AML-193 (cell line): ENCODE data around the gene OR1B1.
"Not testable (repeated sequence)": the region's sequence is repeated elsewhere in the genome, so short reads cannot be mapped to it uniquely, and the experiment has no call there.

ENCODE experiments used
- DNase-seq, 2 experiments: peaks; one replicate each; lab custom pipeline; 2025; lab: John Stamatoyannopoulos, UW

The OR1B1 gene

DNA sequence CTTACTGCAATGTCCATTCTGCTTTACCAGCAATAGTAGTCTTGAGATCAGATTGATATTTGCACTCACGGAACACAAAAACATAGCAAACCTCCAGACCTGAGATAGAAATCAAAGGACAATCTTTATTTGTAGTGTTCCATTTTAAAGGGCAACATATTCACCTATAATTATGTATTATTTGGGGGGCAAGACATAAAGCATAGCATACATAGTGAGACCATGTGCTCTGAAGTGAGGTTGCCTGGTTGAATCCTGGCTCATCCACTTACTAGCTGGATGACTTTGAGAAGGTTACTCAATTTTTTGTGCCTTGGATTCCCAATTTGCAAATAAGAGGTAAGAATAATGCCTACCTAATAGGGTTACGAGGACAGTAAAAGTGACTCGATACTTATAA, at the start of gene OR1B1:
Gene OR1B1, minus strand, starts transcription at position 101 of the 400 bp plus-strand sequence.
- DNase-seq = no peak

DNA sequence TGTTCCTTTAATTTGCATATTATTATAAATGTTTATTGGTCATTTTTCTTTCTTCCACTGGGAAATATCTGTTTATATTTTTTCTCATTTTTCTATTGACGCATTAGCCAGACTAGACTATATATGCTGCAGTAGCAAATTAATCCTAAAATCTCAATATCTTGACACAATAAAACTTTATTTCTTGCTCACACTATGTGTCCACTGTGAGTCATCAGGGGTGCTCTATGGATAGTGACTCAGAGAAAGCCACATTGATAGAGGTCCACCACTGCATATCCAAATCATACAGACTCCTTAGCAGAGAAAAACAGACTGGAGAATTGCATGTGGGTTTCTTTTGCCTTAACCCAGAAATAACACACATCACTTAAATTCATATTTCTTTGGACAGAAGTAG, 38.3 kb upstream of the OR1B1 start:
- no peak for DNase-seq

DNA sequence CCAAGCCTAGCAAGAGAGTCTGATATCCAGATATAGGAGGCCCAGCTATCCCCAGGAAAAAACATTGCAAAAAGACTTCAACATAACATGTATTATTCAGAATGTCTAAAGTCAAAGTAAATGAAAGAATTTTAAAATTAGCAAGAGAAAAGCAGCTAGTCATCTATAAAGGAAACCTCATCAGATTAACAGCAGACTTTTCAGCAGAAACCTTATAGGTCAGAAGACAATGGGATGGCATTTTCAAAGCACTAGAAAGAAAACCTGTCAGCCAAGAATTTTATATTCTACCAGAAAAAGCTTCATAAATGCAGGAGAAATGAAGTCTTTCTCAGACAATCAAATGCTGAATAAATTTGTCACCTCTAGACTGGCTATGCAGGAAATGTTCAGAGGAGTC, 27.4 kb upstream of the OR1B1 start:
- no peak for DNase-seq

DNA sequence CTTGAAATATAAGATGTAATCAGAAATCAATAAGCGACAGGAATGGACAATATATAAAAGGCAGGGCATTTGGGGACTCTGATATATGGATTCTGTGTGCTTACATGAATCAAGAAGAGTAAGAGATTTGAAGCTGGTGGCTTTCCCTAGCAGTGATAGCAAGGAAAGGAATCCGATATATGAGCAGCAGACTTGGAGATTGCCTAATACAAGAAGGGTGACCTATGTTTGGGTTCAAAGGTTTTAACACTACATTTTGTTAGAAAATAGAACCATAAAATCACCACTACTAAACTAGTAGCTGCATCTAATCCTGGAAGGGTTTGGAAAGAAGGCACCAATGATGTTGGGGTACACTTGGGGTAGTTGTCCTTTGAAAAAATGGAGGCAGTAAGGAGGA, 15.1 kb upstream of the OR1B1 start:
- DNase-seq = no peak

DNA sequence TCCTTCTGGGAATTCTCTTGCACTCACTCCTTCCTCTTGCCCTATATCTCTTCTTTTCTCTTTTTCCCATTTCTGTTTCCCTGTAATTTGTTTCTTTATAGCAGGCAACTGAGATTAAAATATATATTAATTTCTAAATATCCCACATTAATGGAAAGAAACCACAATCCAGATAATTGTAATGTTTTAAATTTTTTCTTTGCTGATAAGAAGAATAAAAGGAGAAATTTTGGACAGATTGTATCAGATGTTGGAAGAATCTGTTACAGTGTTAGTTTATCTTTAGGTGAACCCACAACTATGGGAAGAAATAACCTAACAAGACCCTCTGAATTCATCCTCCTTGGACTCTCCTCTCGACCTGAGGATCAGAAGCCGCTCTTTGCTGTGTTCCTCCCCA, 4.0 kb upstream of the OR1B1 start, which contains the start of gene OR1L1:
Gene OR1L1, plus strand, starts transcription at position 301 of the 400 bp plus-strand sequence. Its CDS starts 0 bp downstream, at position 301.
- DNase-seq = no peak

DNA sequence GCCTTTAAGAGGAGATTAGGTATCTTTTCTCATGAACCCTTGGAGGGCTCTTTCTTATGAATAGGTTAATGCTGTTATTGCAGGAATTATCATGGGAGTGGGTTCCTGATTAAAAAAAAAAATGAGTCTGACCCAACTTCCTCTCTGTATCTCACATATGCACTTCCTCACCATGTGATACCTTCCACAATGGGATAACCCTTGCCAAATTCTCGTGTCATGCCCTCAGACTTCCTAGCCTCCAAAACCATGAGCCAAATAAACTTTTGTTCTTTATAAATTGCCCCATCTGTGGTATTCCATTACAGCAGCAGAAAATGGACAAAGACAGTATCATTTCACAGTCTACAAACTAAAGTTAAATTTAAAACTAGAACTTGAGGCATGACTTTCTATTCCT, 1.0 kb downstream of the OR1B1 start:
- no peak for DNase-seq

DNA sequence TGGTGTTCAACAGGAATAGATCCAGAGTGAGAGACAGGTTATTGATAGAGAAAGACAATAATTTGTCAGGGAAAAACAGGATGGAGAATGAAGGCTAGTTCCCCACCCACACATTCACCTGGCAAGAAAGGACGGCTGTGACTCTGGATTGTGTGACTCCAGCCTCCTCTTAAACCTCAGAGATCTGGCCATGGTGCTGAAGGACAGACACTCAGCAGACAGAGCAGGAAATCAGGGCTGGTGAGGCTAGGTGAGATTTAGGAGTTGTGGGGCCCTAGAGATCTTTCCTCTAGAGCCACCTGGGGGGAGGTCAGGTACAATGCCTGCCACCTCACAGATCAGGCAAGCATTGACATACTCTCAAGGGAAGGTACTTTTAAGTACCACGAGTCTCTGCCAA, 15.2 kb downstream of the OR1B1 start:
- no peak for DNase-seq

DNA sequence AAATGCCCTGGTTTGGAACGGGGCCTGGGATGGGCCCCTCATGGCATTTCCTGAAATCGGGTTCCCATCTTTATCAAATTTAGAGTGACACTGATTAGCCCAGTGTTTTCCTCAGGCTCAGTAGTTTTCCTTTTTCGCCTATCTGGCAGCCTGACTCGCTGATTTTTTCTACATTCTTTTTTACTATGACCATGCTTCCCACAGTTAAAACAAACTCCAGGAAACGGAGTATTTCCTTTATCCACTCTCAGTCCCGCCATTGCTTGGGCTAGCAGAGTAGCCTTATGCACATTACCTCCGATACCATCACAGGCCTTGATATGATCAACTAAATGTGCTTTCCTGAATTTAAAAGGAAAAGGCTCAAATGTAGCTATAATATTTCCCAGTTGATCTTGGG, 37.4 kb downstream of the OR1B1 start:
- no peak for DNase-seq

DNA sequence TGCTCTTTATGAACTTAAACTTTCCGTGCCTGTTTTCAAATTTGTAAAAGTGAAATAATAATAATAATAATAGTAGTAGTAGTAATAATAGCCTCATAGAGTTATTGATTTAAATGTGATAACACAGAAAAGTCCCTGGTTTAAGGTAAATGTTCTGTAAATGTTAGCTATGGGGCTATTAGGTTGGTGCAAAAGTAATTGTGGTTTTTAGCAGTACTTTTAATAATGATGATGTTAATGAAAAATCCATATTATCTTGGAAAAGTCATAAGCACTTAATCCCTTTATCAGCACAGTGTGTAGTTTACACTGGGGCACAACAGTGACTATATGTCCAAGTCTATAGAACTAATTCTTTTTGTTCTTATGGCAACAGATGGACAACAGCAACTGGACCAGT, 43.1 kb downstream of the OR1B1 start, which contains the start of gene OR1Q1:
Gene OR1Q1, plus strand, starts transcription at position 377 of the 400 bp plus-strand sequence. Its CDS starts 0 bp downstream, at position 377.
- DNase-seq = no peak

DNA sequence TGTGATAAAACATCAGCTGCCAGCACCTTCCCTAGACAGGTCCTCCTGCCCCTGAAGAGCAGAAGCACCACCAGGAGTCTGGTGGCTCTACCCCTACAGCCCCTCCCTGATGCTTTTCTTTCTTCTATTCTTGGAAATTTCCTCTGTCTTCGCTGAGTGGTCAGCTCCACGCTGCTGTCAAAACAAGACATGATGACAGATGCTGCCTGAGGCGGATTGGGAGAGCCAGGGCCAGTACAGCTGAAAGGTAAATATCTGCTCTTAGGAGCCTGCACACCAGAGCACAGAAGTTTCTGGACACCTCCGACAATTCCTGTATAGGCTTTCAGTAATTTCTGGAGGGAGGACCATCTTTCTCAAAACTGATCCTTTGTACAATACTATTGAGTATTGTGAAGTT, 47.6 kb downstream of the OR1B1 start:
- no peak for DNase-seq

DNA sequence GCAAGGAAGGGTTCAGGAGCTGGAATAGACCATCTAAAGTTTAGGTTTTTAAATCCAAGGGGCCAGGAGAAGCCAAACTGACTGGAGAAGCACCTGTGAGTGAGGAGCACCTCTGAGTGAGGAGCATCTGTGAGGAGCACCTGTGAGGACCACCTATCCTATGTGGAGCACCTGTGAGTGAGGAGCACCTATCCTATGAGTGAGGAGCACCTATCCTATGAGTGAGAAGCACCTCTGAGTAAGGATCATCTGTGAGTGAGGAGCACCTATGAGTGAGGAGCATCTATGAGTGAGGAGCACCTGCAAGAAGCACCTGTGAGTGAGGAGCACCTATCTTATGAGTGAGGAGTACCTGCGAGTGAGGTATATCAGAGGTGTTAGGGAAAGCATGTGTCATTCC, 50.8 kb downstream of the OR1B1 start:
- DNase-seq = no peak

DNA sequence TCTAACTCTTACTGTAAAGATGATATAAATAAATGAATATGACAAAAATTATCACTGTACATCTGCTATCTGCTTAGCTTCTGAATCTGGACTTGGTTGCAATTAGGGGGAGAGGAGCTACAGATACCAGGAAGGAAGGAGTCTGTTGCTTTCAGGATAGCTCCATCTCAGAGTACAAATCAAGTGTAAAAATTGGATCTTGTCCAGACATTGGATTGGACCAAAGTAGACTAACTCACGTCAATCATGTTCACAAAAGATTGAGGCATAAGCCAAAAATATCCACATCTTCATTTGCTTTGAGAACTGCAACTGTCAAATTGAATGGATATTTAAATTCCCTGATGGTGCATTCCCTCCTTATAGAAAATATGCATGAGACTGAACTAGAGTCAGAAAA, 51.7 kb downstream of the OR1B1 start:
- no peak for DNase-seq

DNA sequence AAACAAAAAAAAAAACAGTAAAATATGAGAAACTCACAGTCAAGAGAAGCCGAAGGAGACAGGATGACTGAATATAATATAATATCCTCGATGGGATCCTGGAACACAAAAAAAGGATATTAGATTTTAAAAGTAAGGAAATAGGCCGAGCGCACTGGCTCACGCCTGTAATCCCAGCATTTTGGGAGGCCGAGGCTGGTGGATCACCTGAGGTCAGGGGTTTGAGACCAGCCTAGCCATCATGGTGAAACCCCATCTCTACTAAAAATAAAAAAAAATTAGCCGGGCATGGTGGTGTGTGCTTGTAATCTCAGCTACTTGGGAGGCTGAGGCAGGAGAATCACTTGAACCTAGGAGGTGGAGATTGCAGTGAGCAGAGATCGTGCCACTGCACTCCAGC, 74.1 kb downstream of the OR1B1 start, which contains the start of gene OR1L8:
Gene OR1L8, minus strand, starts transcription at position 101 of the 400 bp plus-strand sequence. CDS start 14,907 bp downstream, outside the sequence.
- DNase-seq = not testable (repeated sequence)

DNA sequence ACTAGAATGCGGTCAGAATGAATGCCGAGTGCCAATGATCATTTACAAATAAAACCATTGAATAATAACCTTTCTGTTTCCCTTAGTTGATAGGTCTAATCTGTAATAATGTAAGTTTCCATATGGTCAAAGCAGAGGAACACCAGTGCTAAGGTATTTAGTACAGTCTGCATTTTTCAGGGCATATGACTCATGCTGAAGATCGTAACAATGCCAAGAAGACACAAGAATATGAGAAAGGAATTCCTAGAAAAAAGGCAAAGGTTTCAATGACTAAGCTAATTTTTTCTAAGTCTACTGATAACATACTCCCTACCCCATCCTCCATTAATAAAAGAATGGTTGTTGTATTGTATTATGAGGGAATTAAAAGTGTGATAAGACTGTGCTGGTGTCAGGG, 77.1 kb downstream of the OR1B1 start:
- no peak for DNase-seq

DNA sequence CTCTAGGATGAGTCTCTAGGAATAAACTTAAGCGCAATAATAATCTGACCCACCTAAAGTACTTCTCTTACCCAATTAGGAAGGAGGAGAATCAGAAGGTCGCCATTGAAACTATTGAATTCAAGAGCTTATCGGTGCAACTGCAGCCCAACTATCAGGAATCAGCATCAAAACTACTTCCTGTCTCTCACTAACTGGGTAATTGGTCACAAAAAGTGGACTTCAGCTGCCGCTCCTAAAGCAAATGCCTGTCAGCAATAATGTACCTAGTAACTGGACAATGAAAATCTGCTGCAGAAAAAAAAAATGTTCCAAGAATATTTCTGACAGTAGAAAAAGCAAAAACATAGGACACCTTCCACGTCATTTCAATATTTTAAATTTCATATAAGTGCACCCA, 77.6 kb downstream of the OR1B1 start:
- no peak for DNase-seq
